Upper lobe of left lung (tissue), 6 donors: ENCODE data around the gene FBXL7. TPM values are rescaled to one million over a fixed set of nuclear protein-coding genes. Genes with fewer than 3 reads are reported as not detected.

Experiments
- ATAC-seq, 2 donors: fragments of 200-7000 bp; cut with Tn5 transposase; one replicate each; pipeline ENCODE4 v1.9.1; 2022; ENCODE audit warnings: mild to moderate bottlenecking in 2 of 2, moderate library complexity in 2 of 2; ENCODE audit not compliant: low FRiP score in 2 of 2
- DNase-seq, 2 donors: peaks; one replicate each; pipeline ENCODE4 v3.0.0-alpha.2; 2019 to 2020
- H3K27ac ChIP-seq, 4 donors: fragments of 200-600 bp; sonication (generic); one replicate each; pipeline ENCODE4 v1.5.1; 2016 to 2019
- H3K27me3 ChIP-seq, 4 donors: fragments of 200-600 bp; sonication (generic); one replicate each; pipeline ENCODE4 v1.5.1; 2017 to 2019
- H3K36me3 ChIP-seq, 4 donors: fragments of 200-600 bp; sonication (generic); one replicate each; pipeline ENCODE4 v1.5.1; 2016 to 2019
- H3K4me1 ChIP-seq, 4 donors: fragments of 200-600 bp; sonication (generic); one replicate each; pipeline ENCODE4 v1.5.1; 2018 to 2019
- H3K4me3 ChIP-seq, 4 donors: fragments of 200-600 bp; sonication (generic); one replicate each; pipeline ENCODE4 v1.5.1; 2017 to 2019; ENCODE audit warnings: mild to moderate bottlenecking in 2 of 4, moderate library complexity in 1 of 4
- H3K9me3 ChIP-seq, 4 donors: fragments of 200-600 bp; sonication (generic); one replicate each; pipeline ENCODE4 v1.5.1; 2018 to 2019
- CTCF ChIP-seq, 6 experiments: fragments of 450-650 bp in 4 of 6; fragments of 200-600 bp in 2 of 6; sonication (generic) in 2 of 6; IDR thresholded peaks; one replicate each; pipeline ENCODE4 v1.5.1; 2016 to 2019; ENCODE audit warnings: antibody characterized with exemption in 6 of 6
- EP300 ChIP-seq, 4 donors: sonication (generic); formaldehyde crosslinking; IDR thresholded peaks; one replicate each; pipeline ENCODE4 v1.5.1; 2017; ENCODE audit warnings: antibody characterized with exemption in 4 of 4, control low read depth in 2 of 4
- POLR2A ChIP-seq, 4 donors: fragments of 450-650 bp; IDR thresholded peaks; one replicate each; pipeline ENCODE4 v1.5.1; 2016 to 2017; ENCODE audit warnings: antibody characterized with exemption in 4 of 4, mild to moderate bottlenecking in 2 of 4
- POLR2AphosphoS5 ChIP-seq, 2 donors: sonication (generic); formaldehyde crosslinking; IDR thresholded peaks; one replicate each; pipeline ENCODE4 v1.5.1; 2017; ENCODE audit warnings: antibody characterized with exemption in 2 of 2
- WGBS, 2 donors: methylation state at CpG; one replicate each; pipeline ENCODE4 v1.1.5; 2017 to 2018; 5-methylcytosine and 5-hydroxymethylcytosine counted together
- total RNA-seq, 6 donors: library from RNA; depleted of rRNA in 4 of 6; stranded (reverse); fragments of >200 nt in 4 of 6; gene quantifications; one replicate each; pipeline versions ENCODE4 v1.1.0 to v1.2.1, GENCODE V29; 2016 to 2021
- donor health status: DM: no; HTN: no; CAD: no; lungs with moderate emphysema.
- donor health status: DM: no; HTN: yes; CAD: no; lungs with severe emphysema.

The FBXL7 gene
- total RNA-seq, 6 donors from 2014 or later: 4.9 to 13.6 (median 6.9) TPM

- H3K4me1 ChIP-seq: peaks cover 6 to 46% (median 9%) of the 10 kb centered on the region in 4 donors
- no peaks in the 10 kb centered on the region for H3K36me3 ChIP-seq
- ATAC-seq: no peak
- H3K27me3 ChIP-seq: no peaks in the 10 kb centered on the region
- no peaks in the 10 kb centered on the region for H3K9me3 ChIP-seq
- WGBS, 2 donors: 39 to 44% methylated on average over 2 of the region's 2 CpGs
- no peak for DNase-seq
- TF ChIP-seq EP300 (IDR thresholded peaks at IDR 0.05) (no peak), CTCF (IDR thresholded peaks at IDR 0.05) (no peak)
- H3K27ac ChIP-seq: peak overlapping the region in 1 of 4 donors; percentile 48
- peak overlapping the region in 3 of 4 donors; percentile 7 to 28 (median 9) for H3K4me3 ChIP-seq
Measured at GRCh38 chr5:15901151-15901550, 401.2 kb downstream of the FBXL7 start.

- Histone ChIP-seq H3K36me3 (no peaks in the 10 kb centered on the region), H3K9me3 (no peaks in the 10 kb centered on the region), H3K27ac (peak overlapping the region in 3 of 4 donors; percentile 31 to 54 (median 51)), H3K4me3 (peak overlapping the region in 3 of 4 donors; percentile 7 to 28 (median 9)), H3K4me1 (peaks cover 6 to 45% (median 9%) of the 10 kb centered on the region in 4 donors), H3K27me3 (no peaks in the 10 kb centered on the region)
- 39 to 48% methylated on average over 6 of the region's 6 CpGs for WGBS, 2 donors
- no peak for DNase-seq
- TF ChIP-seq POLR2AphosphoS5 (IDR thresholded peaks at IDR 0.05): peak in 1 of 2 donors; percentile 67
- no peak for TF ChIP-seq POLR2A (IDR thresholded peaks at IDR 0.05)
- no peak for TF ChIP-seq CTCF (IDR thresholded peaks at IDR 0.05)
- TF ChIP-seq EP300 (IDR thresholded peaks at IDR 0.05): peak in 1 of 4 donors; percentile 14
- no peak for ATAC-seq
Measured at GRCh38 chr5:15902066-15902465, 402.1 kb downstream of the FBXL7 start.

- 70 to 86% methylated on average over 2 of the region's 2 CpGs for WGBS, 2 donors
- peak overlapping the region in 3 of 4 donors; percentile 2 to 54 (median 51) for H3K27ac ChIP-seq
Measured at GRCh38 chr5:15904899-15905830, 405.2 kb downstream of the FBXL7 start.

GRCh38 chr5:15914638-15915037 lies 414.7 kb downstream of the FBXL7 start:
- Histone ChIP-seq H3K4me1 (no peaks in the 10 kb centered on the region), H3K9me3 (no peaks in the 10 kb centered on the region), H3K36me3 (no peaks in the 10 kb centered on the region), H3K4me3 (peak overlapping the region in 1 of 4 donors; percentile 7), H3K27me3 (no peaks in the 10 kb centered on the region), H3K27ac (peak overlapping the region in 1 of 4 donors; percentile 47)
- ATAC-seq (peak in 1 of 2 donors; percentile 64), DNase-seq (no peak)
- TF ChIP-seq CTCF (IDR thresholded peaks at IDR 0.05): no peak
- TF ChIP-seq POLR2A (IDR thresholded peaks at IDR 0.05): no peak
- no peak for TF ChIP-seq EP300 (IDR thresholded peaks at IDR 0.05)
- no peak for TF ChIP-seq POLR2AphosphoS5 (IDR thresholded peaks at IDR 0.05)
- WGBS, 2 donors: 50 to 55% methylated on average over 3 of the region's 3 CpGs

More at GRCh38 chr5:15904899-15905830, 405.2 kb downstream of the FBXL7 start:
- Histone ChIP-seq H3K9me3 (no peaks in the 10 kb centered on the region), H3K27me3 (no peaks in the 10 kb centered on the region), H3K4me3 (no peak overlapping the region), H3K4me1 (peaks cover 6 to 40% (median 7%) of the 10 kb centered on the region in 4 donors), H3K36me3 (no peaks in the 10 kb centered on the region)
- TF ChIP-seq POLR2AphosphoS5 (IDR thresholded peaks at IDR 0.05) (no peak), POLR2A (IDR thresholded peaks at IDR 0.05) (no peak), EP300 (IDR thresholded peaks at IDR 0.05) (no peak), CTCF (IDR thresholded peaks at IDR 0.05) (no peak)
- peak in 1 of 2 donors; percentile 38 for ATAC-seq
- DNase-seq: no peak
